ENCODE measurements around the gene LARP4B. TPM values are rescaled to one million over a fixed set of nuclear protein-coding genes. Genes with fewer than 3 reads are reported as not detected.

The LARP4B gene
- total and polyA plus RNA-seq, 2 of the 13 experiments (the other 11 are each of a cell fraction or from before 2014, with no cell fraction given), result 19.5 to 30.2 TPM

DNA sequence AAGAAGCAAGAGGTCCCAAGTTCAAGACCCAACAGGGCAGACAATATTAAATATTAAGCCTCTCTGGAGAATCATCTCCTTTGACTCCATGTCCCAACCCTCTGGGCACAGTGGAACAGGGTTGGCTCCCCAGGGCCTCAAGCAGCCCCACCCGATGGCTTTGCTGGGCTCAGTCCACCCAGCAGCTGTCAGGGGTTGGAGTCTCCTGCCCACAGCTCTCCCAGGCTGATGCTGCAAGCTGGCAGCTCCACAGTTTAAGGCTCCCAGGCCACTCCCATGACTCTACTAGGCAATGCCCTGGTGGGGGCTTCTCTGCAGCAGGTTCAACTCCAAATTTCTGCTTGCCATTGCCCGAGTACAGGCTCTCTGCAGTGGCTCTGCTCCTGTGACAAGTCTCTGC lies 55.1 kb downstream of the LARP4B start:
- Histone ChIP-seq H3K4me1 (ENCODE audit: insufficient read depth, low read length) (peaks cover 31% of the 10 kb centered on the region), H3K9ac (ENCODE audit: insufficient read depth, low read depth, low read length) (no peak overlapping the region), H3K36me3 (replicated peaks in 1 of 2; ENCODE audit: control insufficient read depth in 1 of 2, insufficient read depth in 2 of 2, low read length in 2 of 2) (peaks cover 13 to 71% of the 10 kb centered on the region in 2 experiments), H4K20me1 (ENCODE audit: insufficient read depth, low read length) (no peaks in the 10 kb centered on the region; the same call in 1 of the 2 replicates), H2AFZ (ENCODE audit: low read length) (no peak overlapping the region), H3K9me3 (ENCODE audit: low read length) (no peaks in the 10 kb centered on the region), H3K27me3 (ENCODE audit: control insufficient read depth in 1 of 2, insufficient read depth in 2 of 2, low read length in 2 of 2) (no peaks in the 10 kb centered on the region), H3K4me3 (replicated peaks in 1 of 3; ENCODE audit: insufficient read depth in 1 of 3, low read depth in 2 of 3, low read length in 3 of 3) (no peak overlapping the region), H3K79me2 (ENCODE audit: insufficient read depth, low read length) (peaks cover 15% of the 10 kb centered on the region), H3K27ac (ENCODE audit: extremely low read length, insufficient read depth, low read length) (no peak overlapping the region), H3K4me2 (ENCODE audit: low read depth, low read length) (no peak overlapping the region)
- no TSS peak for BruUV-seq (replicated peaks)
- in situ Hi-C loops (cut with HindIII; ENCODE audit: extremely low pct_ligation_motif_present, low pct_unique_long_range_greater_than_20kb), result no loop called here
- 100% methylated on average over 1 of the region's 2 CpGs for WGBS (ENCODE audit: low lambda C conversion rate)
- no peak for FAIRE-seq
- peak; percentile 60 for ATAC-seq
- ChIA-PET POLR2A (no interaction called here), CTCF (ENCODE audit: low intra/inter-chr PET ratio, low total read pairs) (no interaction called here)
- TF ChIP-seq, protein P1, sequence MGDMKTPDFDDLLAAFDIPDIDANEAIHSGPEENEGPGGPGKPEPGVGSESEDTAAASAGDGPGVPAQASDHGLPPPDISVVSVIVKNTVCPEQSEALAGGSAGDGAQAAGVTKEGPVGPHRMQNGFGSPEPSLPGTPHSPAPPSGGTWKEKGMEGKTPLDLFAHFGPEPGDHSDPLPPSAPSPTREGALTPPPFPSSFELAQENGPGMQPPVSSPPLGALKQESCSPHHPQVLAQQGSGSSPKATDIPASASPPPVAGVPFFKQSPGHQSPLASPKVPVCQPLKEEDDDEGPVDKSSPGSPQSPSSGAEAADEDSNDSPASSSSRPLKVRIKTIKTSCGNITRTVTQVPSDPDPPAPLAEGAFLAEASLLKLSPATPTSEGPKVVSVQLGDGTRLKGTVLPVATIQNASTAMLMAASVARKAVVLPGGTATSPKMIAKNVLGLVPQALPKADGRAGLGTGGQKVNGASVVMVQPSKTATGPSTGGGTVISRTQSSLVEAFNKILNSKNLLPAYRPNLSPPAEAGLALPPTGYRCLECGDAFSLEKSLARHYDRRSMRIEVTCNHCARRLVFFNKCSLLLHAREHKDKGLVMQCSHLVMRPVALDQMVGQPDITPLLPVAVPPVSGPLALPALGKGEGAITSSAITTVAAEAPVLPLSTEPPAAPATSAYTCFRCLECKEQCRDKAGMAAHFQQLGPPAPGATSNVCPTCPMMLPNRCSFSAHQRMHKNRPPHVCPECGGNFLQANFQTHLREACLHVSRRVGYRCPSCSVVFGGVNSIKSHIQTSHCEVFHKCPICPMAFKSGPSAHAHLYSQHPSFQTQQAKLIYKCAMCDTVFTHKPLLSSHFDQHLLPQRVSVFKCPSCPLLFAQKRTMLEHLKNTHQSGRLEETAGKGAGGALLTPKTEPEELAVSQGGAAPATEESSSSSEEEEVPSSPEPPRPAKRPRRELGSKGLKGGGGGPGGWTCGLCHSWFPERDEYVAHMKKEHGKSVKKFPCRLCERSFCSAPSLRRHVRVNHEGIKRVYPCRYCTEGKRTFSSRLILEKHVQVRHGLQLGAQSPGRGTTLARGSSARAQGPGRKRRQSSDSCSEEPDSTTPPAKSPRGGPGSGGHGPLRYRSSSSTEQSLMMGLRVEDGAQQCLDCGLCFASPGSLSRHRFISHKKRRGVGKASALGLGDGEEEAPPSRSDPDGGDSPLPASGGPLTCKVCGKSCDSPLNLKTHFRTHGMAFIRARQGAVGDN (CRISPR knock-in tag; IDR thresholded peaks at IDR 0.05), result 0 out of 2 replicates have a peak, but pooled peaks have one; percentile 10
- TF ChIP-seq CREB1 (IDR thresholded peaks at IDR 0.05), result no peak
- TF ChIP-seq CREB1 (CRISPR knock-in tag; IDR thresholded peaks at IDR 0.05), result no peak
- intact Hi-C loops (cut with micrococcal nuclease; ENCODE audit: unreplicated experiment), result no loop called here
- DNase-seq (ENCODE audit: low spot score), result no peak

DNA sequence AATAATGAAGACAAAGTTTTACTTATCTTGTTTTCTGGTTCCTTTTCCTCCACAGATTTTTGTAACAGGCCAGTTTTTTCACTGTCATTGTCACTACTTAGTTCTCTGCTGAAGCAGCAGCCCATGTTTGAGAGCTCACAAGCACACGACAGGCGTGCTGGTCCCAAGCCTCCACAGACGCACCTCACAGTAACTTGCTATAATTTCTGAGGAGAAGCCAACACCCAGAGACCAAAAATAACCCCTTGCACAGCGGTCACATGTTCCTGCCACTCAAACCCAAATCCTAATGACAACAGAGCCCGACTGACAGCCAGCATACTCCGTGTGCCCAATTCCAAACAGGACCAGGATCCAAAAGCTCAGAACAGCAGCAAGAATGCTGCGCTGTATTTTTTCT lies 58.5 kb downstream of the LARP4B start:
- H3K79me2 ChIP-seq (ENCODE audit: insufficient read depth, low read length), result peaks cover 22% of the 10 kb centered on the region
- no peaks in the 10 kb centered on the region; the same call in 1 of the 2 replicates for H4K20me1 ChIP-seq (ENCODE audit: insufficient read depth, low read length)
- ATAC-seq, result no peak
- H3K36me3 ChIP-seq (replicated peaks in 1 of 2; ENCODE audit: control insufficient read depth in 1 of 2, insufficient read depth in 2 of 2, low read length in 2 of 2), result peaks cover 18 to 77% of the 10 kb centered on the region in 2 experiments
- intact Hi-C loops (cut with micrococcal nuclease; ENCODE audit: unreplicated experiment) (no loop called here), in situ Hi-C loops (cut with HindIII; ENCODE audit: extremely low pct_ligation_motif_present, low pct_unique_long_range_greater_than_20kb) (no loop called here)
- H2AFZ ChIP-seq (ENCODE audit: low read length), result no peak overlapping the region
- ChIA-PET POLR2A (no interaction called here), CTCF (ENCODE audit: low intra/inter-chr PET ratio, low total read pairs) (no interaction called here)
- H3K4me2 ChIP-seq (ENCODE audit: low read depth, low read length), result no peak overlapping the region
- TF ChIP-seq CHCHD3 (CRISPR knock-in tag; IDR thresholded peaks at IDR 0.05) (no peak), MAX (IDR thresholded peaks at IDR 0.05) (no peak), SNAPC5 (CRISPR knock-in tag; IDR thresholded peaks at IDR 0.05; ENCODE audit: borderline replicate concordance) (no peak)
- H3K9me3 ChIP-seq (ENCODE audit: low read length), result no peaks in the 10 kb centered on the region
- no peaks in the 10 kb centered on the region for H3K27me3 ChIP-seq (ENCODE audit: control insufficient read depth in 1 of 2, insufficient read depth in 2 of 2, low read length in 2 of 2)
- no peak overlapping the region for H3K9ac ChIP-seq (ENCODE audit: insufficient read depth, low read depth, low read length)
- H3K4me3 ChIP-seq (replicated peaks in 1 of 3; ENCODE audit: insufficient read depth in 1 of 3, low read depth in 2 of 3, low read length in 3 of 3), result no peak overlapping the region
- 99% methylated on average over 7 of the region's 7 CpGs for WGBS (ENCODE audit: low lambda C conversion rate)
- no peak for DNase-seq (ENCODE audit: low spot score)
- FAIRE-seq, result no peak
- H3K4me1 ChIP-seq (ENCODE audit: insufficient read depth, low read length), result peaks cover 15% of the 10 kb centered on the region
- no peak overlapping the region for H3K27ac ChIP-seq (ENCODE audit: extremely low read length, insufficient read depth, low read length)
- no TSS peak for BruUV-seq (replicated peaks)
